Measurements from ENCODE around the gene MED15. TPM values are rescaled to one million over a fixed set of nuclear protein-coding genes. Genes with fewer than 3 reads are reported as not detected.
A peak's percentile ranks its signal among the peaks of the same experiment; 100 is the strongest.

The MED15 gene
- total RNA-seq, 3 donors from 2014 or later, result 36.6 to 53.1 (median 52.3) TPM

- H3K27me3 ChIP-seq, result peaks cover 0 to 13% of the 10 kb centered on the region in 2 donors
- no peaks in the 10 kb centered on the region for H3K36me3 ChIP-seq
- TF ChIP-seq POLR2A (IDR thresholded peaks at IDR 0.05) (no peak), POLR2AphosphoS5 (IDR thresholded peaks at IDR 0.05) (no peak), CTCF (IDR thresholded peaks at IDR 0.05) (no peak)
- H3K9me3 ChIP-seq, result no peaks in the 10 kb centered on the region
- intact Hi-C loops (cut with DNase I; ENCODE audit: low total_unique reads), result no loop called here
- no peak overlapping the region for H3K27ac ChIP-seq
- peak in 1 of 2 donors; percentile 34 for DNase-seq (ENCODE audit: low spot score in 2 of 2)
- no peaks in the 10 kb centered on the region for H3K4me1 ChIP-seq
- H3K4me3 ChIP-seq, result no peak overlapping the region
Measured at GRCh38 chr22:20636075-20636812, 128.8 kb downstream of the MED15 start.

GRCh38 chr22:20636945-20637344 is 129.5 kb downstream of the MED15 start:
- peak in 1 of 2 donors; percentile 14 for DNase-seq (ENCODE audit: low spot score in 2 of 2)
- no peaks in the 10 kb centered on the region for H3K9me3 ChIP-seq
- H3K27ac ChIP-seq, result no peak overlapping the region
- H3K4me3 ChIP-seq, result no peak overlapping the region
- no peaks in the 10 kb centered on the region for H3K4me1 ChIP-seq
- H3K36me3 ChIP-seq, result no peaks in the 10 kb centered on the region
- intact Hi-C loops (cut with DNase I; ENCODE audit: low total_unique reads), result no loop called here
- H3K27me3 ChIP-seq, result peaks cover 0 to 13% of the 10 kb centered on the region in 2 donors
- TF ChIP-seq CTCF (IDR thresholded peaks at IDR 0.05) (no peak), POLR2A (IDR thresholded peaks at IDR 0.05) (no peak), POLR2AphosphoS5 (IDR thresholded peaks at IDR 0.05) (no peak)

Other genes starting within 250 kb of the MED15 start
- 1 to 10 TPM in 2 of 3 donors, under 1 TPM in 1; 0.48 to 2.0 (median 1.9) TPM for gene RTN4R, start 239.3 kb upstream of the MED15 start, total RNA-seq
- gene DGCR6L, start 187.6 kb upstream of the MED15 start, total RNA-seq, result 10 to 100 TPM; 58.3 to 73.6 (median 60.6) TPM
- 10 to 100 TPM in 1 of 3 donors, 1 to 10 TPM in 2; 4.8 to 11.5 (median 10.0) TPM for gene ZNF74, start 113.5 kb upstream of the MED15 start, total RNA-seq
- gene SCARF2, start 69.8 kb upstream of the MED15 start, total RNA-seq, result 10 to 100 TPM in 2 of 3 donors, 1 to 10 TPM in 1; 5.3 to 14.7 (median 12.3) TPM
- gene KLHL22, start 11.8 kb upstream of the MED15 start, total RNA-seq, result 10 to 100 TPM; 28.5 to 38.0 (median 35.4) TPM